IPS-NIHi7 (cell line): ENCODE data around the gene USP7.
"Not testable (repeated sequence)": the region's sequence is repeated elsewhere in the genome, so short reads cannot be mapped to it uniquely, and the experiment has no call there.

ENCODE experiments used
- DNase-seq: peaks from one replicate; pipeline ENCODE4 v3.0.0; 2012; ENCODE audit warnings: mixed read lengths; ENCODE audit errors: extremely low spot score

USP7 gene

DNA sequence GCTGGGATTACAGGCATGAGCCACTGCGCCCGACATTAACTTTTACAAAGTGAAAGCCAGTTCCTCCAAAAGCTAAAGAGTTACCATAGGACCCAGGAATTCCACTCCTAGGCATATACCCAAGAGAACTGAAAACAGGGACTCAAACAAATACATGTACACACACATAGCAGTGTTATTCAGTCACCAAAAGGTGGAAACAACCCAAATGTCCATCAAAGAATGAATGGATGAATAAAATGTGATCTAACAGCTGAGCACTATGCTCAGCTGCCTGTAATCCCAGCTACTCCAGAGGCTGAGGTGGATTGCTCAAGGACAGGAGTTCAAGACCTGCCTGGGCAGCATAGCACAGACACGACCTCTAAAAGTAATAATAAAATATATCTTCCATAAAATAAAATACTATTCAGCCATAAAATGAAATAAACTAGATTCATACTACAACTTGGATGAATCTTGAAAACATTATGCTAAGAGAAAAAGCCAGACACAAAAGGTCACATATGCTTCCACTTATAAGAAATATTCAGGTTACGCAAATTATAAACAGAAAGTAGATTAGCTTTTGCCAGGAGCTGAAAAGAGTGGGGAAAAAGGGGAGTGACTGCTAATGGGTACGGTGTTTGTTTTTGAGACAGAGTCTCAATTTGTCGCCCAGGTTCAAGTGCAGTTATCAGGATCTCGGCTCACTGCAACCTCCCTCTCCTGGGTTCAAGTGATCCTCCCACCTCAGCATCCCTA lies 9.3 kb upstream of the USP7 start:
- no peak for DNase-seq

DNA sequence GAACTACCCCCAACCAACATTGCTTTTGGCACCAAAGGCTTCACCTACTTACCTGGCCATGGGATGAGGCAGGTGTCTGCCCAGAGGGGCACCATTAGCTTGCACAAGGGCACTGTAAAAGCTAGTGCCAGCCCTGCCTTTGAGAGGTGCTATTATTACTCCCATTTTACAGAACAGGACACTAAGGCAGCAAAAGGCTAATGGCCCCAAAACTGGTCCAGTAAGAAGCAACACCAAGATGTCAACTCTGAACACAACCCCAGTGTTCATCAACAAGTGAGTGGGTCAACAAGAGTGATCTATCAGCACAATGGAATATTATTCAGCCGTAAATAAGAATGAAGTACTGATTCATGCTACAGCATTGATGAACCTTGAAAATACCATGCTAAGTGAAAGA lies 7.7 kb upstream of the USP7 start:
- DNase-seq: no peak

DNA sequence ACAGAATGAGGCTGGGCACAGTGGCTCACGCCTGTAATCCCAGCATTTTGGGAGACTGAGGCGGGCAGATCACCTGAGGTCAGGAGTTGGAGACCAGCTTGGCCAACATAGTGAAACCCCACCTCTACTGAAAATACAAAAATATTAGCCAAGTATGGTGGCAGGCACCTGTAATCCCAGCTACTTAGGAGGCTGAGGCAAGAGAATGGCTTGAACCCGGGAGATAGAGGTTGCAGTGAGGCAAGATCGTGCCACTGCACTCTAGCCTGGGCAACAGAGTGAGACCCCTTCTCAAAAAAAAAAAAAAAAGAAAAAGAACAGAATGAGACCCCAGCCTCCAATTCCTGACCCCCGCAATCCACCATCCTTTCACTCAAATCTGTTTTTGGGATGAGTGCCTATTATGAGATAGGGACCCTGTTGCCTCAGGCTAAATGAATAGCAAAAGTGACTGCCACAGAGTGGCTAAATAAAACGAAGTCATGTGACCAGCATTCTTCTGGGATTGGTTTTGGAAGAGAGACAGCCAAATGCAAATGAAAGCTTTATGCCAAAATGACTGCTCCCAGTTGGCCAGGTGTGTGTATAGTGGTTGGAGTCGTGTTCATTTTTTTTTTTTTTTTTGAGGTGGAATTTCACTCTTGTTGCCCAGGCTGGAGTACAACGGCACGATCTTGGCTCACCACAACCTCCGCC lies 5.6 kb upstream of the USP7 start:
- not testable (repeated sequence) for DNase-seq

DNA sequence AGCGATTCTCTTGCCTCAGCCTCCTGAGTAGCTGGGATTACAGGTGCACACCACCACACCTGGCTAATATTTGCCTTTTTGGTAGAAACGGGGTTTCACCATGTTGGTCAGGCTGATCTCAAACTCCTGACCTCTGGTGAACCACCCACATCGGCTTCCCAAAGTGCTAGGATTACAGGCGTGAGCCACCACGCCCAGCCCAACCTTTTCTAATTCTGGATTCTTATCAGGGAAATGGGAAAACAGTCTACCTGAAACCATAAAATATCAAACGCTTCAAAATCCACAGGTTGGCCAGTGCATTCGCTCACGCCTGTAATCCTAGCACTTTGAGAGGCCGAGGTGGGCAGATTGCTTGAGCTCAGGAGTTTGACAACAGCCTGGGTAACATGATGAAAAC lies 4.3 kb upstream of the USP7 start:
- not testable (repeated sequence) for DNase-seq

DNA sequence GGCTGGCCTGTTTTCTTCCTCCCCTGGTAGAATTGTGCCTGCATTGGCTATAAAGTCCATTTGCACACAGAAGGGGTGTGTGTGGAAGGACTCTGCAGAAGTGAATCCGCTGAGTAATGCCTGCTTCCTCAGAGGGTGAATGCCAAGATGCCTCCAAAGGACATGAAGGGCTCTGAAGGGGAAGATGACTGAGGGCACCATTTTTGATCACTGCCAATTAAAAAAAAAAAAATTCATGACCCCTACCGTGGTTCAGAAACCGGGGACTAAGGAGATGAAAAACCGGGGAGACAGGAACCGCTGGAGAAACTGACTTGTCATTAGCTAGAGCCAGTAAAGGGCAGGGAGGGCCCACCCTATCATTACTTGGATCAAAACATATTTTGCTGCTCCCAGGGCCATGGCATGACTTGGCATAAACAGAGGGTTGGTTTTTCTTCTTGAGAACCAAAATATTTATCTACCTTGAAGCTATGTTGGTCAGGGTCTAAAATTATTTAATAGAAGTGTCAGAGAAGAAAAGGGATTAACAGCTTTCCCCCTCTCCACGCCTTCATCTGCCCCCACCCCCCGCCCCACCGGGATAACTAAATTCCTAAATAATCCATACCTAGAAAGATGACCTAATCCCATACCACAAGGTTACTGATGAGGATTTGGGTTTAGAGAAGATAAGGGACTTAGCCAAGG lies 3.6 kb upstream of the USP7 start:
- no peak for DNase-seq

DNA sequence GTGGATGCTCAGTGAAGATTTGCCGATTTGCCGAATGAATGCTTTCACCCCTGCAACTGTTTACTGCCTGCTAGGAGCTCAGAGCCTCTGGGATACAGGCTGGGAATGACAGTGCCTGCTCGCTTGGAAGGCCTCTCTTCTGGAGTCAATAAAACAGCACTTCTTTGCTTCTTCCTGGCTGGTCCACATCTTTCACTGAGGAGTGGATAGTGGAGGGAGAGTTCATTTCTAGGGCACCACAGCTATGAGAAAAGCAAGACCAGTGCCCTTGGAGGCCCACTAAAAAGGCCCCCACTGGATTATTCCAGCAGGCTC lies 3.1 kb upstream of the USP7 start:
- DNase-seq: no peak

DNA sequence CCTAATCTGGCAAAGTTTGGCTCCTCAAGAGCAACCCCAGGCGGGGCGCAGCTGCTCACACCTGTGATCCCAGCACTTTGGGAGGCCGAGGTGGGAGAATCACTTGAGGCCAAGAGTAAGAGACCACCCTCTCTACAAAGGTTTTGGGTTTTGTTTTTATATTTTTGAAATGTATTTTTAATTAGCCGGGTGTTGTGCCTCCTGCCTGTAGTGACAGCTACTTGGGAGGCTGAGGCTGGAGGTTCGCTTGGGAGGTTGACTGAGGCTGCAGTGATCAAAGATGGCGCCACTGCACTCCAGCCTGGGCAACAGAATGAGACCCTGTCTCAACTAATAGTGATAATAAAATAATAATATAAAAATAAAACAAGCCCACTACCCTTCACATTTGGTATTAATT lies 756 bp upstream of the USP7 start:
- DNase-seq: no peak

DNA sequence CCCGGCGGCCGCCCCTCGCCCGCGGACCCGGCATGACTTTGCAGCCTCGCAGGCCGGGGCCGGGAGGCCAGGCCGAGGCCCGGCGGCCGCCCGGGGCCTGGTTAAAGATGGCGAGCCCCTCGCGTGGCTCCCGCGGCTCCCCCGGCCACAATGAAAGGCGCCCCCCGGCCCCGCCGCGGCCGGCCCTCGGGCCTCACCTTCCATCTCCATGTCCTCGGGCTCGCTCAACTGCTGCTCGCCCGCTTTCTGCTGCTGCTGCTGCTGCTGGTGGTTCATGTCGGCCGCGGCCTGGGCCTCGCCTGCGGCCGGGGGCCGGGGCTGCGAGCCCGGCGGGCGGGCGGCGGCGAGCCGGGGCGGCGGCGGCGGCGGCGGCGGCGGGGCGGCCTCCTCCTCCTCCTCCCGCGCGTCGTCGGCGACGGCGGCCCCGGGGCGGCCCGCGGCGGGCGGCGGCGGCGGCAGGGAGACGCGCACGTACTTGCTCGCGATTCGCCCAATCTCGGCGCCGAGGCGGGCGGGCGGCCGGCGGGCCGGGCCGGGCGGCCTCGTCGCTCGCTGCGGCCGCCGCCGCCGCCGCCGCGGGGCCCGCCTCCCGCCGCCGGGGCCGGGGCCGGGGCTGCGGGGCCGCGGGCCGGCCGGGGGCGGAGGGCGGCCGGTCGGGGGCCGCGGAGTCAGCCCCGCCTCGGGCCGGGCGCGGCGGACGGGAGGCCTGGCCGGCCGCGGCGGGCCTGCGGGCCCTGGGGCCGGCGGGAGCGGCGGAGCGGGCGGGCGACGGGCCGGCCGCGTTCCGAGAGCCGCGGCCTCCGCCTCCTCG lies 491 bp downstream of the USP7 start:
- no peak for DNase-seq

DNA sequence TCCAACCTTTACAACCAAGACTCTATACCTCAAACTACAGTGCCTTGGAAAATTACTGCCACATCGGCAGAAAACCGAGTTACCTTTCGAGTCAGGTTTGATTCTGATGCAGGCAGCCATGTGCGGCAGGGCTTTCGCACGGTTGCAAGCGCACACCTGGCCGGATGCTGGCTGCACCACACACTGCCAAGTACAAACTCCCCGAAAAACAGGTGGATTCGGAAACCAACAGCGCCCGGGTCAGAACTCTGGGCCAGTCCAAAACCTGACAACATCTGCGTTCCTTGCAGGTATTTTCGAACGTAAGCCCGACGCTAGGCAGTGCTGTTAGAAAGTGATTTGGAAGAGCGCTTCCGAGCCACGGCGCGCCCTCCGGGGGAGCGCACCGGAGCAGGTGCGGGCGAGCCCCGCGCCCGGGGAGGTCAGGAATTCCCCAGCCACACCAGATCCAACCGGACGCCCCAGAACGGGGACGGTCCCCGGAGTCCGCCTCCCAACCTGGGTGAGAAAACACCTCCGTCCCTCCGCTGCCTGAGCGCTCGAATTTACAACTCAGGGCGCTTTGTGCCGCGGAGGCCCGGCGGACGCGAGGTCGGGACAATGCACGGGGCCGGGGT lies 1.2 kb downstream of the USP7 start:
- no peak for DNase-seq

DNA sequence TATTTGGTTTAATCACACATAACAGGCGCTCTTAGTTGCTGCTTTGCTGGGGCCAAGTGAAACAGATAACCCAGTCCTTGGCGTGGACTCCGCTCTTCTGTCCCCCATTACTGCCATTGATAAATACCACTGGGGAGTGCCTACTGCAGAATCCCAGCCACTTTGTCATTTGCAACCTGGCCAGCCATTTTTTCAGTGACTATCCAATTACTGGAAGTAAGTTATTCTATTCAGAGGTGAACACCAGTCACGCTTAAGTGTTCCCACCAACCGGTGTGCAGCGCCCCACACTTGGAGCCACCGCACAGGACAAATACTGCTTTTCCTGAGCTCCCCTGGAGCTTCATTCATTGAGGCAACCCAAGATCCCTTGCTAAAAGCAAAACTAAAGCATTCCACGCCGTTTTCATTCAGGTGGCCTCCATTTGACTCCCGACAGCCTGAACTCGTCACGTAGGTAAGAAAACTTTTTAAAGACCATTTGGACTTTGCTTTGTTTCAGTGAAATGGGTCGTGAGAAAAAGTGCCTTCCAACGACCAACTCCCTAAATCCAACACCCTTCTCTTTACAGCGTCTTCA lies 1.8 kb downstream of the USP7 start:
- DNase-seq: no peak

DNA sequence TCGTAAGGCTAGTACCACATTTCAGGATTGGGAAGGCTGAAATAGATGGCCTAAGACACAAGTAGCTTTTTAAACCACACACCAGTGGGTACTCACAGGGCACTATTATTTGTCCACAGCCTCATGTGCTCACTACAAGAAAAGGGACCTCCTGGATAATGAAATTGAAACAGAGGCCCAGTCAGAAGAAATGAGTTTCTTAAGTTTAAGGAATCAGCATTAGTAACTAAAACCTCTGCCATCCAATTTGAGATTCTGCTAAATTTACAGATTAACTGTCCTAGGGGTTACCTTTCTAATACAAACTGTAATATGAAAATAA lies 3.0 kb downstream of the USP7 start:
- no peak for DNase-seq

DNA sequence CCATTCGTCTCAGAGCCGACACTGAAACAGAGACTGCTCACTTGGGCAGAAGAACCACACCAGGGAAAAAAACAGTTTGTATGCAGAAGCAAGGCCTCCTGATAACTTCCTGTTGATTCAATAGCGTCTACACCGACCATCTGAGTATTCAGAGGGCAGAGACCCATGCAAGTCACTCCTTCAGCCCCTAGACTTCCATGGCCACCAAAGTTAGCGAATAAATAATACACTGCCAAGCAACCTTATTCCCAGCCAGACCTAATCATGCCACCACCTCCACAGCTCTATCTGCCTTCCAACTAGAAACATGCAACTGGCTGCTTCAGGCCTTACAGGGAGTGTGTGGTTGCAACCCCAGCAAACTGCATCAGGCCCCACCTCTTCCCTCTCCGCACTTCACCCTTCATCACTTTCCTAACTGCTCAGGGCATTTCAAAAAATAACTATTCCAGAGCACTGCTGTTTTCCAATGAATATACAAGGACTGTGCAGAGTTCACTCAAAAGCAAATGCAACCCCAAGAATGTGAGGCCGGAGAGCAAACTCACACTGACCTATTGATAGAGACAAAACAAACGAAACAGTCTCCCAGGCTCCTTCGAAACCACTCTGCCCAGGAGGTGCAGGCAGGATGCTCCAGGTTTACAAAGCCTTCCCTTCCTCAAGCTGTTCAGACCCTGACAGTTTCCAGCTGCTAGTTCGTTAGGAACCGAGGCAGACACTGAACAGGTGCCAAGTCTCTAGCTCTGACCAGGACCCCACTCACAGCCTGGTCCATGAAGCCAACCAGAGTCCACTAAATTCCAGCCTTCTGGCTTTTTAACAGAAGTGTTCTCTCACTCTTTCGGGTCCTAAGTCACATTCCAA lies 3.6 kb downstream of the USP7 start:
- DNase-seq: no peak

DNA sequence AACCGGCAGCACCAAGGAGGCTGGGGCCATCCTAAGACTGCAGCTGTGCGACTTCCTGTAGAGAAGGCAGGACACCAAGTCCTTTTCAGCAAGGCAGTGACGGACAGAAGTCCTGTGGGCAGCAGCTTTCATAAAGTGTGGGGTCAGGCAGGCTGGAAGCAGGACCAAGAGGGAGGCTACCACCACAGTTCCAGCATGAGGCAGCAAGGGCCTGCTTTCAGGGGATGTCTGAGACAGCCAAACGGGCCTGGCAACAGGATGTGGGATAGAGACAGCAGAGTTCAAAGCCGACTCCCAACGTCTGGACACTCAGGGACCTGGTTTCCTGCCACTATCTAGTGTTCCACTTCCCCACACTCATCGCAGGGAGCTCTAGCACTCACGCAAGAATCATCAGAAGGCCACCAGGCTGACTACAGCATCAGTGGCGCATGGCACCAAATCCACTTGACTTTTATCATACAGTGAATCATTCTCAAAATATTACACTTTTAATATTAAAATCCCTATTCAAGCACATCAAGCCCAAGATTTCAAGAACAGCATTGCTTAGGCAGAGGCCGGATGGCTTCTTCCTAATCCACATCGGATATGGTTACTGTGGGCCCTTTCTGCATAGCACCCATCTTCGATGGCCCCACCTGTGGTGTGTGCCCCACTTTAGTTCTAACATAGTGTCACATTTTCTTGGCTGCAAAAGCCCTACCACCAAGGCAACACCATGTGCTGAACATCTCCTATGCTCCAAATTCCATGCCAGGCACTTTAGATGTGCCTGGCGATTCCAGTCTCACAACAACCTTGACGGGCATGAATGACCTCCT lies 5.2 kb downstream of the USP7 start:
- no peak for DNase-seq

DNA sequence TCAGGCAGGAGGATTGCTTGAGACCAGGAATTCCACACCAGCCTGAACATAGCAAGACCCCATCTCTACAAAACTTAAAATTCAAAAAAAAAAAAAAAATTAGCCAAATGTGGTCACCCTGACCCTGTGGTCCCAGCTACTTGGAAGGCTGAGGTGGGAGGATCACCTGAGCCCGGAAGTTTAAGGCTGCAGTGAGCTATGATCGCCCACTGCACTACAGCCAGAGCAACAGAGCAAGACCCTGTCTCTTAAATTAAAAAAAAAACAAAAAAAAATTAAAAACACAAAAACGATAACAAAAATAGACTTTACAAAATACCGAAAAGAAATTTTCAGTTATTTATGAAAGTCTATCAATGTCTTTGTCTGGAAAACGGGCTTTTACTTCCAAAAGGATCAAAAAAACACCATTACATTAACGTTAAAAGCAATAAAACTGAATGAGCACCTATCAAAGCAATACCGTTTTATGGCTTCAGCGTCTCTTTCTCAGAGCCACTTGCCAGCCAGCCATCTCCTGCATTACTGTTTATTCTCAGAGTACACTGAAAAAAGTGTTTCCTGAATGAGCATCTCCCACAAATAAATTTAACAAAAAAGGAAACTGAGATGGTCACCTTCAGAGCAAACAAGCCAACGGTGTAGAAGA lies 6.1 kb downstream of the USP7 start:
- DNase-seq: no peak

DNA sequence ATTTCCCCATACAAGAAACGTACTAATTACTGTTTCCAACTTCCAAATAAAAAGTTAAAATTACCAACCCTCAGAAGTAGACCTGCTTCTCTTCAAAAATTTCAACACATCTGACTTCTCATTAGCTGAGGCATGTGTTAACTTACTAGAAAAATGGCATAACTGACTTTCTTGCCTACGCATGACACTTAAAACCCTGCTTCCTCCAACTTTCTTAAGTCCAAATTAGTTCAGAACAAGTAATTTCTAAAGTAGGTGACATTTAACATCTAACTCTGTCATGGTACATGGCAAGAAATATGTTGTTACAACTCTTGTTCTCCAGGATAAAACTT lies 6.7 kb downstream of the USP7 start:
- DNase-seq: no peak

DNA sequence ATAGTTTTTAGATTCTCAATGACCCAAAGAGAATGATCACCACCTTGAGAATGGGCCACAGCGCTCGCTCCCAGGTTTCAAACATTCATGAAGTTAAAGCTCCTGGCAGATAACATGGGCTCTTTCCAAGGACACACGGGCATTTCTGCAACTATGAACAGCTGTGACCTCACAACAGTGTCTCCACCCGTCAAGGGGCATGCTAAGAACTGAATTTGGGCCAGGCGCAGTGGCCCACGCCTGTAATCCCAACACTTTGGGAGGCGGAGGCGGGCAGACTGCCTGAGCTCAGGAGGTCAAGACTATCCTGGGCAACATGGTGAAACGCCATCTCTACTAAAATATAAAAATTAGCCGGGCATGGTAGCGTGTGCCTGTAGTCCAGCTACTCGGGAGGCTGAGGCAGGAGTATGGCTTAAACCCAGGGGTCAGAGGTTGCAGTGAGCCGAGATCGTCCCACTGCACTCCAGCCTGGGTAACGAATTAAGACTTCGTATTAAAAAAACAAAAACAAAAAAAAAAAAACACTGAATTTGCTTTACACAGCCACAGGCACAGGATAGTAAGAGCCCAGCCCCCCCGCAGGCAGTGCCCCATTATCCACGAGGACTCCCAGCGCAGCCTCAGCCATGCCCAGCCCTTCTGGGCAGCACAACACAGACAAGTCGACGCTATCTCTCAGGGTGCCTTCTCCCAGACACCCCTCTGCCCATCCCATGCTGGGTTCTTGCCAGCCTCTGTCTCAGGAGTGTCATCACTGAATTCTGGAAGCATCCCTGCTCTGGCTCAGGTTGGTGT lies 7.2 kb downstream of the USP7 start:
- DNase-seq: no peak

DNA sequence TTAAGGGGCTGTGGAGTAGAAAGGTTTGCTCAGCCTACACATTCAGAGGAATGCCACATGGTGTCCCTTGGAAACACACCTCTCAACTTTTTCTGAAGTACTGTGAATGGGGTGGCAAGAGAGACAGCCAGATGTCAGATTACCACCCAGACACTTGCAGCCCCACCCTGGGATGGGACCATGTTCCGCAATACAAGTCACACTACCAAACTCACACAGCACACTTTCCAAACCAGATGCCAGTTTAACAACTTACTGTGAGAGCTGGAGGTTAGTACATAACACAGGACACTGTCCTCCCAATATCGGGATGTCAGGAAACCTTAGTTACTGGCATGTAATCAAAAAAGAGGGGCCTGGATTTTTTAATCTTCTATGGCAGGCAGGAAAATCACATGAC lies 7.9 kb downstream of the USP7 start:
- DNase-seq: no peak

DNA sequence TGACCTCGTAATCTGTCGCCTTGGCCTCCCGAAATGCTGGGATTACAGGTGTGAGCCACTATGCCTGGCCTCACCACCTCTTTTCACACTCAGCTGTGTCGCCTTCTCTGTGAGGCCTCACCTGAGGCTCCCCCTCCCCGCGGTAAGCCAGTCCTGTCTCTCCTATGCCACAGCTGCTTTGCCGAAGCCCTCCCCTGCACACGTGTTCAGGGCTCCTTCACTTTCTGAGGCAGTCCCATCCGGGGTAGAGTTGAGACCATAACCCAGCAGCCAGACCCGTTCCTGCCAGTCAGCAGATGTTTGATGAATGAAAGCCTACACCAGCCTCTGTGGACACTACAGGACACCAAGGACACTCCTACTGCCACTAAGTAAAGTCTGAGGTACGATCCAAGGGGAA lies 10.6 kb downstream of the USP7 start:
- no peak for DNase-seq

DNA sequence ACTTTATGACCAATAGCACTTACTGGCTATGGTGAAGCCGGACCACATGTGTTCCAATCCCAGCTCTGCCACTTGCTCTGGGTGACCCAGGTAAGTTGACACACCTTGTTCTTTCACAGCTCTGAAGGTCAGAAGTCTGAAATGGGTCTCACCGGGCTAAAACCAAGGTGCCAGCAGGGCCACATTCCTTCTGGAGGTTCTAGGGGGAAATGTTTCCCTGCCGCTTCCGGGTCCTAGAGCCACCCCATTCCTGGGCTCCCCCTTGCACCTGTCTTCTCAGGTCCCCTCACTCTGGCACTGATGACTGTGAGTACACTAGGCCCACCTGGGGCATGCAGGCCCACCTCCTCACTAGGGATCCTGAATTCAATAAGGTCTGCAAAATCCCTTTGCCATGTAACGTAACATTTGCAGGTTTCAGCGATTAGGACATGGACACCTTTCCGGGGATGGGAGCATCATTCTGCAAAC lies 11.4 kb downstream of the USP7 start:
- no peak for DNase-seq
